ENCODE data around the gene MYO5A.

MYO5A gene

DNA sequence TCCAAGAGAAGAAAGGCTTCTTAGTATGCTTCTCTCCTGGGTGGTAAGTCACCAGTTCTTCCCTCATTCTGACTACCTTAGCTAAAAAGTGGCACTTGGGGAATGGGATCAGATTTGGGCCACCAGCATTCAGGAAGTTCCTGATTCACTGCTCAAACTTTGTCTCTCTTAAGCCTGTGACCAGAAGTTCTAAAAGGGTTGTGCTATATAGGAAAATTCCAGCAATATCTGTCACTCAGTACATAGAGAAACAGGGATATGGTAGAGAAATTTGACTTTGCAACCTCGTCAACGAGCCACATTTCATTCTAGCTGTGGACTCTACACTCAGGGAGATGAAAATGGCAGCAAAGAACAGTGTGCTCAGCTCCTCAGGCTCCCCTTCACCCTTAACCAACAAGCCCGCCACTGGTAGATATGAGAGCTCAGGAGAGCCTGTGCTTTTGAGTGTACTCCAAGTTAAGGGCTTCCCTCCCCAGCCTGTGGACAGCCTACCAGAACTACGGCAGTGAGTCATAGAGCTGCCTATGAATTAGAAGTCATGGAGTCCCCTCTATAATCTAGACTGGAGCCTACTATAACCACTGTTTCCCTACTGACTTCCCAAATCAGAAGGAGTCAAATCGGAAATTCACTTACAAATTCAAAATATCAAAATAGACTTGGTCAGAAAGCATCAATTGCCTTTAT is 180.5 kb downstream of the MYO5A start:
- H3K4me3 ChIP-seq (ENCODE audit: low read length): no peak overlapping the region
- no peaks in the 10 kb centered on the region for H3K27me3 ChIP-seq (ENCODE audit: insufficient read depth, low read length)
- no peaks in the 10 kb centered on the region for H3K9me3 ChIP-seq (ENCODE audit: low read length)
- peaks cover 49% of the 10 kb centered on the region for H3K36me3 ChIP-seq (ENCODE audit: insufficient read depth, low read length)
- no peak overlapping the region for H2AFZ ChIP-seq (ENCODE audit: low read depth, low read length)
- no peaks in the 10 kb centered on the region for H3K4me1 ChIP-seq (ENCODE audit: insufficient read depth, low read length)

DNA sequence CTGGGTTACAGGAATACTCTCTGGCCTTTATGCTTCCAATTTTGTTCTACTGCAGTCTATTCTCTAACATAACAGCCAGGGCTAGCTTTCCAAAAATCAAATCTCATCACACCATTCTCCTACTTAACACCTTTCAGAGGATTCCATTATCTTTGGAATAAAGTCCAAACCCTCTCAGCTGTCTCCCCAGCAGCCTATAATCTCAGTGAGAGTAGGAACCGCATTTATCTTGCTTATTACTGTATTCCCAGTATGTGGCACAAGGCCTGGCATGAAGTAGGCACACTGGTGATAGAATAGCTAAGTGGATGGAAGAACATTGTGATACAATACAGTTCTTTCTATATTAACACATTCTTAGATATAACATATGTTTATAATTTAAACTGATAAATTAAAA is 184.1 kb downstream of the MYO5A start:
- Histone ChIP-seq H3K27me3 (ENCODE audit: insufficient read depth, low read length) (no peaks in the 10 kb centered on the region), H3K9me3 (ENCODE audit: low read length) (no peaks in the 10 kb centered on the region), H3K36me3 (ENCODE audit: insufficient read depth, low read length) (peaks cover 31% of the 10 kb centered on the region), H2AFZ (ENCODE audit: low read depth, low read length) (no peak overlapping the region), H3K4me1 (ENCODE audit: insufficient read depth, low read length) (no peaks in the 10 kb centered on the region), H3K4me3 (ENCODE audit: low read length) (no peak overlapping the region)

- Histone ChIP-seq H3K27me3 (ENCODE audit: insufficient read depth, low read length) (no peaks in the 10 kb centered on the region), H3K4me3 (ENCODE audit: low read length) (no peak overlapping the region), H3K9me3 (ENCODE audit: low read length) (no peaks in the 10 kb centered on the region), H2AFZ (ENCODE audit: low read depth, low read length) (no peak overlapping the region), H3K36me3 (ENCODE audit: insufficient read depth, low read length) (peaks cover 27% of the 10 kb centered on the region), H3K4me1 (ENCODE audit: insufficient read depth, low read length) (peaks cover 3% of the 10 kb centered on the region)
Observed at GRCh38 chr15:52343831-52344230, 184.8 kb downstream of the MYO5A start.

- H2AFZ ChIP-seq (ENCODE audit: low read depth, low read length): no peak overlapping the region
- H3K4me1 ChIP-seq (ENCODE audit: insufficient read depth, low read length): peaks cover 27% of the 10 kb centered on the region
- H3K36me3 ChIP-seq (ENCODE audit: insufficient read depth, low read length): peaks cover 15% of the 10 kb centered on the region
- no peaks in the 10 kb centered on the region for H3K9me3 ChIP-seq (ENCODE audit: low read length)
- no peaks in the 10 kb centered on the region for H3K27me3 ChIP-seq (ENCODE audit: insufficient read depth, low read length)
- H3K4me3 ChIP-seq (ENCODE audit: low read length): no peak overlapping the region
Observed at GRCh38 chr15:52340093-52340492, 188.6 kb downstream of the MYO5A start.

DNA sequence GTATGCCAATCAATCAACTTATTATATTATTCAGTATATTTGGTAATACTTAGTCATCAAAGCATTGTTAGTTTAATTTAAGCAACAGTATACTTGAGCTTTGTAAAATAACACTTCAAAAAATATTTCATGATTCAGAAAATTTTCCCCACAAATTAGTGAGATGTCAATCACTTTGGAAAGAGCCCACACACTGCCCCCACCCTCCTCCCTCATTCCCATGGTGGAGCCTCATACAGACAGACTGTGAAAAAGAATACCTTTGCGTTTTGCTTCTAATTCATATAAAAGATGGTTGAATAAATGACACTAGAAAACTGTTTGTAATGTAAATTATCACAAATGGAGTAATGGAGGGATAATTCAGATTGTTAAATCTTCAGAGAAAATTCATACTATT is 189.8 kb downstream of the MYO5A start:
- H3K4me3 ChIP-seq (ENCODE audit: low read length): no peak overlapping the region
- no peaks in the 10 kb centered on the region for H3K9me3 ChIP-seq (ENCODE audit: low read length)
- peaks cover 27% of the 10 kb centered on the region for H3K4me1 ChIP-seq (ENCODE audit: insufficient read depth, low read length)
- no peak overlapping the region for H2AFZ ChIP-seq (ENCODE audit: low read depth, low read length)
- peaks cover 18% of the 10 kb centered on the region for H3K36me3 ChIP-seq (ENCODE audit: insufficient read depth, low read length)
- no peaks in the 10 kb centered on the region for H3K27me3 ChIP-seq (ENCODE audit: insufficient read depth, low read length)

GRCh38 chr15:52338058-52338457 is 190.6 kb downstream of the MYO5A start:
- Histone ChIP-seq H3K27me3 (ENCODE audit: insufficient read depth, low read length) (no peaks in the 10 kb centered on the region), H2AFZ (ENCODE audit: low read depth, low read length) (no peak overlapping the region), H3K36me3 (ENCODE audit: insufficient read depth, low read length) (peaks cover 16% of the 10 kb centered on the region), H3K9me3 (ENCODE audit: low read length) (no peaks in the 10 kb centered on the region), H3K4me1 (ENCODE audit: insufficient read depth, low read length) (peaks cover 27% of the 10 kb centered on the region), H3K4me3 (ENCODE audit: low read length) (no peak overlapping the region)

- Histone ChIP-seq H3K9me3 (ENCODE audit: low read length) (no peaks in the 10 kb centered on the region), H2AFZ (ENCODE audit: low read depth, low read length) (no peak overlapping the region), H3K27me3 (ENCODE audit: insufficient read depth, low read length) (no peaks in the 10 kb centered on the region), H3K36me3 (ENCODE audit: insufficient read depth, low read length) (peaks cover 19% of the 10 kb centered on the region), H3K4me1 (ENCODE audit: insufficient read depth, low read length) (peaks cover 27% of the 10 kb centered on the region), H3K4me3 (ENCODE audit: low read length) (no peak overlapping the region)
Observed at GRCh38 chr15:52337198-52337853, 191.4 kb downstream of the MYO5A start.

DNA sequence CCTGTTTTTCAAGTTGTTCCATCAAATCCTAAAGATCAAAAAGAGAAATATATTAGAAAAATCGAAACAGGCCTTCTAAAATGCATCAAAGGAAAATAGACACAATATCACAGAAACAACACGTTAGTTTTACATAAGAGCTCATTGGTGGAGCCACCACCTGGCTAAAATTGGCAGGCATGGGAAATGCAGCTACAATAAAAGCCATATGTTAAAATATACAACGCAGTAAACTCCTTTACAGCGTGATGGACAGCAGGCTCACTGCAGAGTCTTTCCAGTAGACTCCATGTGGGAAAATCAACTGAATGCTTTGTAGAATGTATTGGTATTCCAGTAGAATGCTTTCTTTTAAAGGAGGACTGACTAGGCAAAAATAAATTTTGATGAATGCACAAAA is 192.2 kb downstream of the MYO5A start:
- Histone ChIP-seq H3K4me3 (ENCODE audit: low read length) (no peak overlapping the region), H3K36me3 (ENCODE audit: insufficient read depth, low read length) (peaks cover 17% of the 10 kb centered on the region), H2AFZ (ENCODE audit: low read depth, low read length) (no peak overlapping the region), H3K9me3 (ENCODE audit: low read length) (no peaks in the 10 kb centered on the region), H3K27me3 (ENCODE audit: insufficient read depth, low read length) (no peaks in the 10 kb centered on the region), H3K4me1 (ENCODE audit: insufficient read depth, low read length) (peaks cover 27% of the 10 kb centered on the region)

DNA sequence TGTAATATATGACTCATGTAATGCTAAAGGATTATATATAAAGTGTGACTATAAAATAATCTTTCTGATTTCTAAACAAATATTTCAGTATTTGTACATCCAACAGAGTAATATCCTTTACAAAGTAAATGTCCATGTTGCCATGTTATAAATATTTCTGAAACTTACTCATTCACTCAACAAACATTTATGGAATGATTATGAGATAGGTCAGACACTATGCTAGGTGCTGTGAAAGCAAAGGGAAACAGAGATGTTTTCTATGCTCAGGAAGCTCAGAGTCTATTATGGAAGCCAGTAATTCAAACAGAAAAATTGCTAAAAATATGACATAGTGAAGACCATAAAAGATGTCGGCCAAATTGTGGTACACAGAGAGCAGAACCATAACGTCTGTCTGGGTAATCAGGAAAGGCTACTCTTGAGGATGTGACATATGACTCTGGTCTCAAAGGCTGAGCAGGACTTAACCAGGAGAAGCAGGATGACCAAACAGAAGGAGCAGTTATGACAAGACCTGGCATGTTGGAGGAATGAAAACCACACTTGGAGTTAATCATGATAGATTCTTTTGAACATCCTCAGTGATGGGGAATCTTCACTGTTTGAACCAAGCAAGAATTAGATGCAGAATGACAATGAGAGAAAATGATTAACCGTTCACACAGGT is 194.1 kb downstream of the MYO5A start:
- Histone ChIP-seq H3K4me1 (ENCODE audit: insufficient read depth, low read length) (peaks cover 27% of the 10 kb centered on the region), H3K4me3 (ENCODE audit: low read length) (no peak overlapping the region), H3K9me3 (ENCODE audit: low read length) (no peaks in the 10 kb centered on the region)

GRCh38 chr15:52331490-52332240 is 197.0 kb downstream of the MYO5A start:
- Histone ChIP-seq H2AFZ (ENCODE audit: low read depth, low read length) (no peak overlapping the region), H3K27me3 (ENCODE audit: insufficient read depth, low read length) (no peaks in the 10 kb centered on the region), H3K4me1 (ENCODE audit: insufficient read depth, low read length) (peaks cover 3% of the 10 kb centered on the region), H3K36me3 (ENCODE audit: insufficient read depth, low read length) (peaks cover 33% of the 10 kb centered on the region), H3K4me3 (ENCODE audit: low read length) (no peak overlapping the region), H3K9me3 (ENCODE audit: low read length) (no peaks in the 10 kb centered on the region)

More for the DNA sequence above, 194.1 kb downstream of the MYO5A start:
- Histone ChIP-seq H3K27me3 (ENCODE audit: insufficient read depth, low read length) (no peaks in the 10 kb centered on the region), H3K36me3 (ENCODE audit: insufficient read depth, low read length) (peaks cover 16% of the 10 kb centered on the region), H2AFZ (ENCODE audit: low read depth, low read length) (no peak overlapping the region)

DNA sequence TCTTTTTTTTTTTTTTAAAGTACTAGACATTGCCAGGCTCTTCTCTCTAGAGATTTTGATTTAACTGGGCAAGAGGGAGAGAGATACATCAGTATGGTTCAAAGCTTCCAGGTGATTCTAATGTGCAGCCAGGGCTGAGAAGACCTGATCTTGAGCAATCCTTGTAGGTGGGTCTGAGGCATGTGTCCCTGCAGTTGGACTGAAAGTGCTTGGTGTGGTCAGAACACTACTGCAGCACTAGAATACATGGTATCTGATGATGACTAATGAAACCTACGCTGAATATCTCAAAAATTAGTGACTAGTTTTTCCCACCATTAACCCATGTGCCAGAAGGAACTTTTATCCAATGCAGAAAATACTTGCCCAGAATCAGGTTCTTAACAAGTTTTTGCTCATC is 198.7 kb downstream of the MYO5A start:
- no peak overlapping the region for H2AFZ ChIP-seq (ENCODE audit: low read depth, low read length)
- peaks cover 37% of the 10 kb centered on the region for H3K36me3 ChIP-seq (ENCODE audit: insufficient read depth, low read length)
- H3K27me3 ChIP-seq (ENCODE audit: insufficient read depth, low read length): no peaks in the 10 kb centered on the region
- no peak overlapping the region for H3K4me3 ChIP-seq (ENCODE audit: low read length)
- H3K4me1 ChIP-seq (ENCODE audit: insufficient read depth, low read length): no peaks in the 10 kb centered on the region
- H3K9me3 ChIP-seq (ENCODE audit: low read length): no peaks in the 10 kb centered on the region

DNA sequence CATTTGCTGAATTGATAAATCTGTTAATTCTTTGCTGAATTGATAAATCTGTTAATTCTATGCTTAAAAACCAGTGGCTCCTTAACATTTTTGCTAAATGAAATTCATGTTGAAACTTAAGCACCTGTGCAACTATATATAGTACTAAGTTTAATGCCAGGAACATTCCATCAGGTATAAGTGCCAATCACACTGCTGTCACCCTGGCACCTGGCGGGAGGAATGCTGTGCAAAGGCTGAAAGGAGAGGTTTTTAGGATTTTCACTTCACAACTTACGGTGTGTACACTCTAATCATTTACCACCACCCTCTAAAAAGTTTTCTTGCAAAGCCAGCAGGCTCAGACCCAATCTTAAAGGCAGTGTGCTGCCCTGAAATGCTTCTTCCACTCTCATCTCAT is 199.5 kb downstream of the MYO5A start:
- Histone ChIP-seq H3K36me3 (ENCODE audit: insufficient read depth, low read length) (peaks cover 33% of the 10 kb centered on the region), H3K9me3 (ENCODE audit: low read length) (no peaks in the 10 kb centered on the region), H3K4me1 (ENCODE audit: insufficient read depth, low read length) (no peaks in the 10 kb centered on the region), H3K27me3 (ENCODE audit: insufficient read depth, low read length) (no peaks in the 10 kb centered on the region), H3K4me3 (ENCODE audit: low read length) (no peak overlapping the region), H2AFZ (ENCODE audit: low read depth, low read length) (no peak overlapping the region)

DNA sequence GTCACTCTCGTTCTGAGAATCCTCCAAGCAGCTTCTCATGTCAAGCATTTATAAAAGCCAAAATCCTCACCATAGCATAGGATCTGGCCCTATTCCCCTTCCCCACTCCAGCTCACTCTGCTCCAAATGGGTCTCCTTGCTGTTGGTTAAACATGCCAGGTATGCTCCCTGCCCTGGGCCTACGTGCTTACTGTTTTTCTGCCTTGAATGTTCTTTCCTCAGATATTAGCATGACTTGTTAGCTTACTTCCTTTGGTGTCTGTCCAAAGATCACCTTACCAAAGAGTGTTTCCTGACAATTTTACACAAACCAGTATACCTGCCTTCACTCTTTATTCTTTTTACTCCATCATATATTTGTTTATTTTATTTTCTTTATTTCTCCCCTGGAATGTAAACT is 200.0 kb downstream of the MYO5A start:
- H3K27me3 ChIP-seq (ENCODE audit: insufficient read depth, low read length): no peaks in the 10 kb centered on the region

More for the DNA sequence above, 200.0 kb downstream of the MYO5A start:
- no peaks in the 10 kb centered on the region for H3K4me1 ChIP-seq (ENCODE audit: insufficient read depth, low read length)
- peaks cover 33% of the 10 kb centered on the region for H3K36me3 ChIP-seq (ENCODE audit: insufficient read depth, low read length)
- H2AFZ ChIP-seq (ENCODE audit: low read depth, low read length): no peak overlapping the region
- H3K4me3 ChIP-seq (ENCODE audit: low read length): no peak overlapping the region
- H3K9me3 ChIP-seq (ENCODE audit: low read length): no peaks in the 10 kb centered on the region

All from neuron (in vitro differentiated cells).